ENCODE results near the gene SOBP.

The SOBP gene

GRCh38 chr6:107707346-107708275 is 217.7 kb downstream of the SOBP start:
- no peak for DNase-seq (ENCODE audit: low read depth, low spot score)
- Histone ChIP-seq H3K4me3 (ENCODE audit: low read length) (no peak overlapping the region), H3K27ac (ENCODE audit: low read length) (no peak overlapping the region), H3K9me3 (ENCODE audit: control insufficient read depth, insufficient read depth, low read length) (no peaks in the 10 kb centered on the region), H3K4me1 (ENCODE audit: control insufficient read depth, insufficient read depth, low read length) (peaks cover 3% of the 10 kb centered on the region; the same call in 1 of the 2 replicates), H3K27me3 (ENCODE audit: control insufficient read depth, insufficient read depth, low read length) (no peaks in the 10 kb centered on the region), H3K36me3 (ENCODE audit: control insufficient read depth, insufficient read depth, low read length) (no peaks in the 10 kb centered on the region)
- WGBS (ENCODE audit: insufficient coverage, insufficient read length): no CpG with 5 or more reads among the region's 18 CpGs

- H3K27ac ChIP-seq (ENCODE audit: low read length): no peak overlapping the region
- peaks cover 3% of the 10 kb centered on the region; the same call in 1 of the 2 replicates for H3K4me1 ChIP-seq (ENCODE audit: control insufficient read depth, insufficient read depth, low read length)
- WGBS (ENCODE audit: insufficient coverage, insufficient read length): no CpG with 5 or more reads among the region's 6 CpGs
- DNase-seq (ENCODE audit: low read depth, low spot score): no peak
- H3K9me3 ChIP-seq (ENCODE audit: control insufficient read depth, insufficient read depth, low read length): no peaks in the 10 kb centered on the region
- H3K36me3 ChIP-seq (ENCODE audit: control insufficient read depth, insufficient read depth, low read length): no peaks in the 10 kb centered on the region
- no peak overlapping the region for H3K4me3 ChIP-seq (ENCODE audit: low read length)
- no peaks in the 10 kb centered on the region for H3K27me3 ChIP-seq (ENCODE audit: control insufficient read depth, insufficient read depth, low read length)
Measured at GRCh38 chr6:107708435-107708834, 218.5 kb downstream of the SOBP start.

GRCh38 chr6:107709341-107709740 is 219.4 kb downstream of the SOBP start:
- Histone ChIP-seq H3K4me3 (ENCODE audit: low read length) (no peak overlapping the region), H3K4me1 (ENCODE audit: control insufficient read depth, insufficient read depth, low read length) (0 out of 2 replicates have a peak, but pooled peaks cover 2% of the 10 kb centered on the region), H3K27me3 (ENCODE audit: control insufficient read depth, insufficient read depth, low read length) (no peaks in the 10 kb centered on the region), H3K27ac (ENCODE audit: low read length) (no peak overlapping the region), H3K9me3 (ENCODE audit: control insufficient read depth, insufficient read depth, low read length) (no peaks in the 10 kb centered on the region), H3K36me3 (ENCODE audit: control insufficient read depth, insufficient read depth, low read length) (no peaks in the 10 kb centered on the region)
- no CpG with 5 or more reads among the region's 7 CpGs for WGBS (ENCODE audit: insufficient coverage, insufficient read length)
- DNase-seq (ENCODE audit: low read depth, low spot score): no peak

Measured in iPS DF 6.9 (cell line).